GM10266 (cell line): ENCODE measurements around the gene RRAD.
A peak's percentile ranks its signal among the peaks of the same experiment; 100 is the strongest.

ENCODE experiments used
- DNase-seq: peaks from one replicate; pipeline ENCODE4 v3.0.0; 2012; ENCODE audit errors: extremely low spot score
- CTCF ChIP-seq: IDR thresholded peaks from 2 replicates; pipeline ENCODE4 v1.5.1; 2012; ENCODE audit warnings: mild to moderate bottlenecking, low read depth; ENCODE audit not compliant: control insufficient read depth, insufficient read depth; ENCODE audit errors: missing control alignments

Gene RRAD

GRCh38 chr16:66923866-66924265, 1.5 kb downstream of the RRAD start:
- no peak for DNase-seq
- no peak for TF ChIP-seq CTCF

DNA sequence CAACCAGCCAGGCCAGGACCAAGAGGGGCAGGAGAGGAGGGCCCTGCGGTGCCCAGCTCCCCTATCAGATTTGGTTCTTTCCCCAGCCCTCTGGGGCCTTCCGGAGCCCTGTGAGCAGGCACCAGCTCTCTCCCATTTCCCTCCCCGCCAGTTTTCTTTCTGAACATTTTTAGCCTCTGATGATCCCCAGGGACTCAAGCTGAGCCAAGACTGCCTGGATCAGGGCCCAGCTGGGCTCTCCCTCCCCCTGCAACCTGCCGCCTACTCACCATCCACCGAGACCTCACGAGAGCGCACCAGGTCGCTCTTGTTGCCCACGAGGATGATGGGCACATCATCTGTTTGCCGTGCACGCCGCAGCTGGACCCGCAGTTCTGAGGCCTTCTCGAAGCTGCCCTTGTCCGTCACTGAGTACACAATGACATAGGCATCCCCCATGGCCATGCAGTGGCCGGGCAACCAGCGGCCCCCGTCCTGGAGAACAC, 2.0 kb downstream of the RRAD start:
- DNase-seq: peak; percentile 37

DNA sequence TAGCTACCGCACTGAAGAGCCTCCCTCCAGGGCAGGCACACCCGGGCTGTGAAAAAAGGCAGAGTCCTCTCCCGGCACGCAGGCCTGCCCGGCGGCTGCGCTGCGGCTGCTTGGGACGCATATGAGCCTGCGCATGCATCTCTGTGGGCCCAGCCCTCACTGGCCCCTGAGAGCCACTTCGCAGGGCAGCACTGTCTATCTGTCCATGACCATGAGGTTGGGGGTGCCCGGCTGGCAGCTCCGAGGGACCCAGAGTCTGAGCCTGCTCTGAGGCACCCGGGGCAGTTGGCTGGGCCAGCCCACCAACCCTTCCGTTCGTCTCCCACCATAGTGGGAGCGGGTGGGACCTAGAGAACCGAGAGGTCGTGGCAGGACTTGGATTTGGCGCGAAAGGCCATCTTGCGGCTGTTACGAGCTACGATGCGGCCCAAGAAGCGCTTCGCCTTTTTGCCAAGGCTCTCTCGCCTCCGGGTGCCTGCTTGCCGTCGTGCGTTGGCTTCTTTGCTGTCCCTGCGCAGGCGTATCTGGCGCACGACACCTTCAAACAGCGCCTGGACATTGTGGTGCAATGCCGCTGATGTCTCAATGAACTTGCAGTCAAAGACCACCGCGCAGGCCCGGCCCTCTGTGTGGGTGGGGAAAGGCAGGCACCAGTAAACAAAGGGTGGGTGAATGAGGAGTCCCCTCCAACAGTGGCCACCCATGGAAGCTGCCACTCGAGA, 3.4 kb downstream of the RRAD start:
- no peak for TF ChIP-seq CTCF
- DNase-seq: no peak

More for the DNA sequence above, 2.0 kb downstream of the RRAD start:
- TF ChIP-seq CTCF: no peak

GRCh38 chr16:66920924-66921680, 4.2 kb downstream of the RRAD start:
- no peak for DNase-seq
- TF ChIP-seq CTCF: no peak

GRCh38 chr16:66920299-66920590, 5.1 kb downstream of the RRAD start:
- TF ChIP-seq CTCF: no peak
- no peak for DNase-seq

GRCh38 chr16:66919569-66920298, 5.6 kb downstream of the RRAD start:
- no peak for TF ChIP-seq CTCF
- DNase-seq: no peak
